Stomach (tissue), 9 donors: ENCODE measurements around the gene PSMD10. TPM values are rescaled to one million over a fixed set of nuclear protein-coding genes. Genes with fewer than 3 reads are reported as not detected.

Experiments used
- DNase-seq, 2 donors: peaks; one replicate each; pipeline versions ENCODE4 v3.0.0 to v3.0.0-alpha.2; 2013 to 2019
- H3K27ac ChIP-seq, 5 donors: fragments of 200-600 bp in 4 of 5; sonication (generic) in 4 of 5; one replicate each; pipeline ENCODE4 v1.5.1; 2013 to 2019; ENCODE audit warnings: mild to moderate bottlenecking in 1 of 5, moderate library complexity in 1 of 5
- H3K27me3 ChIP-seq, 3 donors: fragments of 200-600 bp; sonication (generic); one replicate each; pipeline ENCODE4 v1.5.1; 2017 to 2019; ENCODE audit warnings: mixed run types in 1 of 3
- H3K36me3 ChIP-seq, 4 donors: fragments of 200-600 bp; sonication (generic); 1 replicate in 3 of 4; 2 replicates in 1 of 4; pipeline ENCODE4 v1.5.1; 2016 to 2019
- H3K4me1 ChIP-seq, 4 donors: fragments of 200-600 bp; sonication (generic); one replicate each; pipeline ENCODE4 v1.5.1; 2016 to 2019
- H3K4me3 ChIP-seq, 4 donors: fragments of 200-600 bp; sonication (generic) in 3 of 4; one replicate each; pipeline ENCODE4 v1.5.1; 2016 to 2019; ENCODE audit warnings: mild to moderate bottlenecking in 1 of 4
- H3K9me3 ChIP-seq, 4 donors: fragments of 200-600 bp; sonication (generic); one replicate each; pipeline ENCODE4 v1.5.1; 2016 to 2019
- EP300 ChIP-seq: sonication (generic); formaldehyde crosslinking; IDR thresholded peaks from one replicate; pipeline ENCODE4 v1.6.1; 2017; ENCODE audit warnings: antibody characterized with exemption
- POLR2A ChIP-seq, 4 donors: fragments of 450-650 bp; IDR thresholded peaks; one replicate each; pipeline ENCODE4 v1.6.1; 2016; ENCODE audit warnings: antibody characterized with exemption in 4 of 4, control low read depth in 2 of 4, mild to moderate bottlenecking in 1 of 4, moderate library complexity in 1 of 4
- POLR2AphosphoS5 ChIP-seq, 3 donors: sonication (generic); formaldehyde crosslinking; IDR thresholded peaks; one replicate each; pipeline ENCODE4 v1.6.1; 2016; ENCODE audit warnings: antibody characterized with exemption in 3 of 3
- WGBS, 5 donors: extraction: QIAGEN DNeasy Blood & Tissue Kit in 3 of 5; methylation state at CpG; one replicate each; pipeline versions ENCODE4 v1.1.5 to v1.1.7; 2013 to 2018; 5-methylcytosine and 5-hydroxymethylcytosine counted together
- intact Hi-C: fragments of 100-400 bp; cut with DNase I; formaldehyde crosslinking; loops from one replicate; pipeline ENCODE4 v1.15.1; 2023; ENCODE audit warnings: low total_unique reads
- polyA plus RNA-seq, 3 donors: library from polyadenylated mRNA; stranded (reverse); fragments of 200-250 nt; gene quantifications; one replicate each; pipeline ENCODE4 v1.2.3, GENCODE V29; 2013
- total RNA-seq, 5 donors: library from RNA; depleted of rRNA; stranded (reverse); fragments of >200 nt; gene quantifications; one replicate each; pipeline versions ENCODE4 v1.1.0 to v1.2.3, GENCODE V29; 2014 to 2016
- TF ChIP-seq, protein P1 (sequence below), 7 experiments: fragments of 450-650 bp in 4 of 7; fragments of 200-600 bp in 3 of 7; sonication (generic) in 3 of 7; IDR thresholded peaks; one replicate each; pipeline ENCODE4 v1.5.1; 2016 to 2019; ENCODE audit warnings: antibody characterized with exemption in 7 of 7, control low read depth in 2 of 7, mild to moderate bottlenecking in 1 of 7
- donor health status: healthy with polysubstance abuse.
- donor health status: Bipolar disorder and iron deficiency.
- donor health status: healthy.

Gene PSMD10
- total and polyA plus RNA-seq, 8 donors: 10.4 to 65.7 (median 25.4) TPM; not detected in 1

DNA sequence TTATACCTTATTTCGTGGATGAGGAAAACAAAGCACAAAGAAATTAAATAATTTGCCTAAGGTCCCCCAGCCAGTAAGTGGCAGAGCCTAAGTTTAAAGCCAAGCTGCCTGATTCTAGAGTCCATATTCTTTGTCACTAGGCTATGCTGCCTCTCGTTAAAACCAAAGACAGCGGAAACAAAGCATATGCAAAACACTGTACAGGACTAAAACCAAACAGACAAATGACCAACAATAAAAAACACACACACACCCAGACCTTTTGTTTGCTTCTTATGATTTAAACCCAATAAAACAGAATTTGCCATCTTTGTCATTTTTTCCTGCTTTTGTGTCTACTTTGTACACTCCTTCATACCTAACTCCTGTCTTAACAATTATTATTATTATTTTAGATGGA, 56.6 kb downstream of the PSMD10 start:
- intact Hi-C loops: no loop called here
- H3K4me3 ChIP-seq: no peak overlapping the region
- no peaks in the 10 kb centered on the region for H3K9me3 ChIP-seq
- peaks cover 0 to 5% (median 0%) of the 10 kb centered on the region in 3 donors for H3K27me3 ChIP-seq
- H3K27ac ChIP-seq: peak overlapping the region in 4 of 5 donors; percentile 61 to 84 (median 77)
- no peaks in the 10 kb centered on the region for H3K36me3 ChIP-seq
- DNase-seq: no peak
- 56 to 72% (median 58%) methylated on average over 3 of the region's 3 CpGs for WGBS, 5 donors
- TF ChIP-seq POLR2AphosphoS5 (IDR thresholded peaks at IDR 0.05): no peak
- TF ChIP-seq POLR2A (IDR thresholded peaks at IDR 0.05): no peak
- no peak for TF ChIP-seq EP300
- TF ChIP-seq, protein P1, sequence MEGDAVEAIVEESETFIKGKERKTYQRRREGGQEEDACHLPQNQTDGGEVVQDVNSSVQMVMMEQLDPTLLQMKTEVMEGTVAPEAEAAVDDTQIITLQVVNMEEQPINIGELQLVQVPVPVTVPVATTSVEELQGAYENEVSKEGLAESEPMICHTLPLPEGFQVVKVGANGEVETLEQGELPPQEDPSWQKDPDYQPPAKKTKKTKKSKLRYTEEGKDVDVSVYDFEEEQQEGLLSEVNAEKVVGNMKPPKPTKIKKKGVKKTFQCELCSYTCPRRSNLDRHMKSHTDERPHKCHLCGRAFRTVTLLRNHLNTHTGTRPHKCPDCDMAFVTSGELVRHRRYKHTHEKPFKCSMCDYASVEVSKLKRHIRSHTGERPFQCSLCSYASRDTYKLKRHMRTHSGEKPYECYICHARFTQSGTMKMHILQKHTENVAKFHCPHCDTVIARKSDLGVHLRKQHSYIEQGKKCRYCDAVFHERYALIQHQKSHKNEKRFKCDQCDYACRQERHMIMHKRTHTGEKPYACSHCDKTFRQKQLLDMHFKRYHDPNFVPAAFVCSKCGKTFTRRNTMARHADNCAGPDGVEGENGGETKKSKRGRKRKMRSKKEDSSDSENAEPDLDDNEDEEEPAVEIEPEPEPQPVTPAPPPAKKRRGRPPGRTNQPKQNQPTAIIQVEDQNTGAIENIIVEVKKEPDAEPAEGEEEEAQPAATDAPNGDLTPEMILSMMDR (IDR thresholded peaks at IDR 0.05): no peak
- peaks cover 0 to 33% (median 2%) of the 10 kb centered on the region in 4 donors for H3K4me1 ChIP-seq

Other genes starting within 250 kb of the PSMD10 start
- gene TEX13B, start 109.2 kb downstream of the PSMD10 start, total RNA-seq: not detected
- gene TEX13B, start 109.2 kb downstream of the PSMD10 start, polyA plus RNA-seq: not detected
- 100 to 1,000 TPM in 3 of 5 donors, 10 to 100 TPM in 1, under 1 TPM in 1; 0.58 to 402 (median 138) TPM for gene VSIG1, start 46.5 kb downstream of the PSMD10 start, total RNA-seq
- 100 to 1,000 TPM in 1 of 3 donors, 10 to 100 TPM in 2; 31.2 to 172 (median 60.2) TPM for gene VSIG1, start 46.5 kb downstream of the PSMD10 start, polyA plus RNA-seq
- gene ATG4A, start 236 bp upstream of the PSMD10 start, total RNA-seq: 10 to 100 TPM in 3 of 5 donors, 1 to 10 TPM in 1, not detected in 1; 9.0 to 69.2 (median 26.0) TPM
- gene ATG4A, start 236 bp upstream of the PSMD10 start, polyA plus RNA-seq: 10 to 100 TPM; 10.1 to 22.0 (median 19.1) TPM